Neural cell (in vitro differentiated cells): Measurements from ENCODE around the gene KRTAP4-7. TPM values are rescaled to one million over a fixed set of nuclear protein-coding genes. Genes with fewer than 3 reads are reported as not detected.

Experiments used
- H2AFZ ChIP-seq: fragments of 200-600, 300-800 bp; sonication (generic), shearing (Covaris generic); 2 replicates; pipeline ENCODE4 v1.6.0; 2014; ENCODE audit warnings: low read depth, mild to moderate bottlenecking, antibody characterized with exemption, low read length, moderate library complexity
- H3F3A ChIP-seq: fragments of 200-600 bp; shearing (Covaris generic); 2 replicates; pipeline ENCODE4 v1.6.1; 2016; ENCODE audit warnings: mild to moderate bottlenecking, moderate library complexity, mixed read lengths, antibody characterized with exemption, low read length; ENCODE audit not compliant: insufficient read depth, poor library complexity, severe bottlenecking
- H3K27ac ChIP-seq: fragments of 200-600, 300-800 bp; sonication (generic), shearing (Covaris generic); 2 replicates; pipeline ENCODE4 v1.5.1; 2014; ENCODE audit warnings: mild to moderate bottlenecking, low read length, moderate library complexity
- H3K27me3 ChIP-seq: fragments of 300-800, 200-600 bp; sonication (generic), shearing (Covaris generic); 2 replicates; pipeline ENCODE4 v1.6.0; 2014; ENCODE audit warnings: mild to moderate bottlenecking, low read depth, low read length, moderate library complexity; ENCODE audit not compliant: insufficient read depth
- H3K36me3 ChIP-seq: fragments of 300-800, 200-600 bp; sonication (generic), shearing (Covaris generic); 2 replicates; pipeline ENCODE4 v1.5.1; 2014; ENCODE audit warnings: mild to moderate bottlenecking, antibody characterized with exemption, low read length, moderate library complexity; ENCODE audit not compliant: insufficient read depth
- H3K4me2 ChIP-seq: fragments of 300-800, 200-600 bp; sonication (generic), shearing (Covaris generic); 2 replicates; pipeline ENCODE4 v1.6.0; 2014; ENCODE audit warnings: mild to moderate bottlenecking, low read length
- H3K4me3 ChIP-seq: fragments of 300-800, 200-600 bp; sonication (generic), shearing (Covaris generic); 2 replicates; pipeline ENCODE4 v1.5.1; 2014; ENCODE audit warnings: mild to moderate bottlenecking, low read length, moderate library complexity
- H3K79me2 ChIP-seq: fragments of 200-600 bp; shearing (Covaris generic); replicated peaks from 2 replicates; pipeline ENCODE4 v1.6.0; 2014; ENCODE audit warnings: mild to moderate bottlenecking, low read length, moderate library complexity; ENCODE audit not compliant: insufficient read depth
- H3K9ac ChIP-seq: fragments of 300-800, 200-600 bp; sonication (generic), shearing (Covaris generic); 2 replicates; pipeline ENCODE4 v1.6.1; 2016; ENCODE audit warnings: mild to moderate bottlenecking, low read length, mixed read lengths
- H3K9me2 ChIP-seq: fragments of 200-600 bp; shearing (Covaris generic); 2 replicates; pipeline ENCODE4 v1.6.1; 2016; ENCODE audit warnings: mild to moderate bottlenecking, low read length, mixed read lengths; ENCODE audit not compliant: insufficient read depth
- H3K9me3 ChIP-seq: fragments of 200-600, 300-800 bp; sonication (generic), shearing (Covaris generic); 2 replicates; pipeline ENCODE4 v1.6.1; 2016; ENCODE audit warnings: mild to moderate bottlenecking, mixed run types, low read length, moderate library complexity, mixed read lengths
- H4K20me1 ChIP-seq: fragments of 200-600 bp; shearing (Covaris generic); 2 replicates; pipeline ENCODE4 v1.6.1; 2016; ENCODE audit warnings: mild to moderate bottlenecking, mixed run types; ENCODE audit not compliant: insufficient read depth
- CTCF ChIP-seq: fragments of 450-650 bp; IDR thresholded peaks from 2 replicates; pipeline ENCODE4 v1.5.1; 2014; ENCODE audit warnings: antibody characterized with exemption, mild to moderate bottlenecking, moderate library complexity; ENCODE audit not compliant: poor library complexity, severe bottlenecking
- EP300 ChIP-seq: fragments of 450-650 bp; conservative IDR thresholded peaks from 2 replicates; pipeline ENCODE4 v1.6.1; 2014; ENCODE audit warnings: antibody characterized with exemption, mild to moderate bottlenecking, moderate library complexity; ENCODE audit not compliant: poor library complexity, severe bottlenecking
- EZH2 ChIP-seq: fragments of 200-600, 300-800 bp; shearing (Covaris generic), sonication (generic); IDR thresholded peaks from 2 replicates; pipeline ENCODE4 v1.6.1; 2014; ENCODE audit warnings: antibody characterized with exemption, low read length, borderline replicate concordance, mild to moderate bottlenecking; ENCODE audit not compliant: insufficient read depth, poor library complexity, severe bottlenecking
- MXI1 ChIP-seq: fragments of 450-650 bp; conservative IDR thresholded peaks from 2 replicates; pipeline ENCODE4 v1.6.1; 2014; ENCODE audit warnings: antibody characterized with exemption, mild to moderate bottlenecking; ENCODE audit not compliant: poor library complexity, severe bottlenecking
- POLR2AphosphoS5 ChIP-seq: IDR thresholded peaks from 2 replicates; pipeline ENCODE4 v1.6.1; 2012
- RAD21 ChIP-seq: fragments of 450-650 bp; conservative IDR thresholded peaks from 2 replicates; pipeline ENCODE4 v1.6.1; 2014; ENCODE audit warnings: antibody characterized with exemption, mild to moderate bottlenecking, moderate library complexity
- REST ChIP-seq: IDR thresholded peaks from 2 replicates; pipeline ENCODE4 v1.6.1; 2012; ENCODE audit warnings: borderline replicate concordance
- SMC3 ChIP-seq: fragments of 450-650 bp; conservative IDR thresholded peaks from 2 replicates; pipeline ENCODE4 v1.6.1; 2014; ENCODE audit warnings: antibody characterized with exemption, mild to moderate bottlenecking, moderate library complexity; ENCODE audit not compliant: poor library complexity
- TAF1 ChIP-seq: IDR thresholded peaks from 2 replicates; pipeline ENCODE4 v1.6.1; 2012; ENCODE audit warnings: low read depth
- polyA plus RNA-seq: library from polyadenylated mRNA; depleted of rRNA; stranded (reverse); fragments of >200 nt; gene quantifications from 2 replicates; pipeline ENCODE4 v1.2.3, GENCODE V29; 2014

The KRTAP4-7 gene
- polyA plus RNA-seq, 1 donor from 2014 or later: not detected

- Histone ChIP-seq H4K20me1 (no peaks in the 10 kb centered on the region), H3K4me3 (no peak overlapping the region), H3K4me2 (no peak overlapping the region), H3F3A (no peaks in the 10 kb centered on the region), H3K9me3 (no peaks in the 10 kb centered on the region), H2AFZ (no peak overlapping the region), H3K9ac (no peak overlapping the region), H3K27me3 (no peaks in the 10 kb centered on the region), H3K9me2 (no peaks in the 10 kb centered on the region), H3K27ac (no peak overlapping the region), H3K79me2 (no peaks in the 10 kb centered on the region), H3K36me3 (no peaks in the 10 kb centered on the region)
- TF ChIP-seq EZH2 (no peak), CTCF (no peak), EP300 (no peak), POLR2AphosphoS5 (no peak), SMC3 (no peak), MXI1 (no peak), TAF1 (no peak), RAD21 (no peak), REST (no peak)
Observed at GRCh38 chr17:41067281-41067680, 16.7 kb upstream of the KRTAP4-7 start.

GRCh38 chr17:41069031-41069430 is 14.9 kb upstream of the KRTAP4-7 start:
- H3K27ac ChIP-seq: no peak overlapping the region
- no peaks in the 10 kb centered on the region for H3K79me2 ChIP-seq
- H3K9ac ChIP-seq: no peak overlapping the region
- no peaks in the 10 kb centered on the region for H3K36me3 ChIP-seq
- H2AFZ ChIP-seq: no peak overlapping the region
- TF ChIP-seq CTCF (no peak), EZH2 (no peak), RAD21 (no peak), SMC3 (no peak)
- no peak overlapping the region for H3K4me2 ChIP-seq
- H3K9me2 ChIP-seq: no peaks in the 10 kb centered on the region
- H3F3A ChIP-seq: no peaks in the 10 kb centered on the region
- no peaks in the 10 kb centered on the region for H3K9me3 ChIP-seq
- H3K4me3 ChIP-seq: no peak overlapping the region
- H3K27me3 ChIP-seq: no peaks in the 10 kb centered on the region
- no peaks in the 10 kb centered on the region for H4K20me1 ChIP-seq
